D721Med (cell line): ENCODE data around the gene LPO.

ENCODE experiments used
- DNase-seq: peaks from one replicate; pipeline ENCODE4 v3.0.0; 2011; ENCODE audit warnings: low spot score; ENCODE audit not compliant: insufficient read length
- FAIRE-seq: peaks from 2 replicates; lab custom pipeline; 2011; peaks lifted over from hg19 to GRCh38; lab: Jason Lieb, UNC
- TF ChIP-seq, protein P1 (sequence below): IDR thresholded peaks from 2 replicates; pipeline ENCODE4 v1.5.1; 2012; ENCODE audit warnings: mild to moderate bottlenecking, control low read depth; ENCODE audit not compliant: insufficient read depth; ENCODE audit errors: missing control alignments

Gene LPO

DNA sequence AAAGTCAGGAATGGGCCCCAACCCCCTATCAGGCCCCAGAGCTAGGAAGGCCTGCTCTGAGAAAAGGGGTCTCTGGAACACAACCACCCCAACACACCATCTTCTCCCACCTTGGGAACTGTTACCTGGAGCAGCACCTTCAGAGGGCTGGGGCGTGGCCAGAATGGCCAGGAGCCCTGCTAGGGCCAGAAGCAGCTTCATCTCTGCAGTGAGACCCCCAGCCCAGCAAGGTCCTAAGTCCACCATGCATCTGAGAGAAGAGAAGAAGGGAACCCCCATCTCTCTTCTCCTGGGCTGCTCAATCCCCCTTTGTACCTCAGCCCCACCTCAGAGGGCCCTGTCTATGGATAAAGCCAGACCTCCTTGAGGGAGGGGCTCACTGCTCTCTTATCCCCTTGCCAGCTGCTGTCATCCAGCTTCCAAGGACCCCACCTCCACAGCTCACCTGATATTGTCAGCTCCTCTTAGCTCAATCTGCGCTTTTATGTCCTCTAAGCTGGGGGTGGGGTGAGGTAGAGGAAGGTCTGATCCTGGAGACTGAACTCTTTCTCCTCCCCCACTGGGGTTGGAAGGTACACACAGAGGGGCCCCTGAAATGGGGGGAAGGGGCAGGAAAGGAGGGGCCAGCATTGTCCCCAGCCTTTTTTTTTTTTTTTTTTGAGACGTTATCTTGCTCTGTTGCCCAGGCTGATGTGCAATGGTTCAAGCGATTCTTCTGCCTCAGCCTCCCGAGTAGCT lies 42.3 kb downstream of the LPO start, which contains the start of gene MPO:
TSS of gene MPO (minus strand) at position 456 of the 738 bp plus-strand sequence. CDS start at position 279, 177 bp downstream.
- TF ChIP-seq, protein P1, sequence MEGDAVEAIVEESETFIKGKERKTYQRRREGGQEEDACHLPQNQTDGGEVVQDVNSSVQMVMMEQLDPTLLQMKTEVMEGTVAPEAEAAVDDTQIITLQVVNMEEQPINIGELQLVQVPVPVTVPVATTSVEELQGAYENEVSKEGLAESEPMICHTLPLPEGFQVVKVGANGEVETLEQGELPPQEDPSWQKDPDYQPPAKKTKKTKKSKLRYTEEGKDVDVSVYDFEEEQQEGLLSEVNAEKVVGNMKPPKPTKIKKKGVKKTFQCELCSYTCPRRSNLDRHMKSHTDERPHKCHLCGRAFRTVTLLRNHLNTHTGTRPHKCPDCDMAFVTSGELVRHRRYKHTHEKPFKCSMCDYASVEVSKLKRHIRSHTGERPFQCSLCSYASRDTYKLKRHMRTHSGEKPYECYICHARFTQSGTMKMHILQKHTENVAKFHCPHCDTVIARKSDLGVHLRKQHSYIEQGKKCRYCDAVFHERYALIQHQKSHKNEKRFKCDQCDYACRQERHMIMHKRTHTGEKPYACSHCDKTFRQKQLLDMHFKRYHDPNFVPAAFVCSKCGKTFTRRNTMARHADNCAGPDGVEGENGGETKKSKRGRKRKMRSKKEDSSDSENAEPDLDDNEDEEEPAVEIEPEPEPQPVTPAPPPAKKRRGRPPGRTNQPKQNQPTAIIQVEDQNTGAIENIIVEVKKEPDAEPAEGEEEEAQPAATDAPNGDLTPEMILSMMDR: no peak
- DNase-seq (no peak), FAIRE-seq (no peak)

DNA sequence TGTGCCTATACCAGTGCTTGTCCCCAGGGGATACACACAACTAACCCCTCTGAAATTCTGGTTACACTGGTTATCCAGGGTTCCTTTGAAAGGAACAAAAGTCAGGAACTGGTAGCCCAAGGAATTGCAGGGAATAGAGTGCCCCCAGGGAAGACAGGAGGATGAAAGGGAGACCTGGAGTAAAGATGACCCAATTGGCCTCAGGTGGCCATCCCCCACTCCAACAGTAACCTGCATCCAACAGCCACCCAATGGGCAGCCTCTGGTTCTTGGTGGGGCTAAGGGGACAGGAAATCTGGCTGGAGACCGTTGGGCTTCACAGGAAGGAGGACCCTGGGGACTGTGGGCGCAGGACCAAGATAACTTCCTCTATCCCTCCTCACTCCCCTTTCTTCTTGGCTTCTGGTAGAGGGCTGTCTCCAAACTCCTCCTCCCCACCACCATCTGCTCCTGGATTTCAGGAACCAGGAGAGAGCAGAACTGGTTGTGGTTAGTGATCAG lies 43.2 kb downstream of the LPO start:
- TF ChIP-seq, protein P1: no peak
- DNase-seq: no peak
- FAIRE-seq: no peak

DNA sequence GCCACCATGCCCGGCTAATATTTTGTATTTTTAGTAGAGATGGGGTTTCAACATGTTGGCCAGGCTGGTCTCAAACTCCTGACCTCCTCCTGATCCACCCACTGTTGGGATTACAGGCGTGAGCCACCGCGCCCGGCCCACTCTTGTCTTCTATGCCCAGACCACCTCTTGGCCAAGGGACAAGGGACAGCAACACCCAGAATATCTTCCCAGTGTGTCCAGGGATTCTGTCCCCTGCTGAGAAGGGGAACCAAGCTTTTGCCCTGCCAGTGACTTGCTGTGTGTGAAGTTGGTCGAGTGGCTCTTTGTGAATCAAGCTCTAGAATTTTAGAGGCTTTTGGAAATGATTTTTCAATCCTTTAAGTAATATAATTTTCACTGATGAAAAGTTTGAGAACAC lies 44.1 kb downstream of the LPO start:
- DNase-seq (no peak), FAIRE-seq (no peak)
- TF ChIP-seq, protein P1: no peak

DNA sequence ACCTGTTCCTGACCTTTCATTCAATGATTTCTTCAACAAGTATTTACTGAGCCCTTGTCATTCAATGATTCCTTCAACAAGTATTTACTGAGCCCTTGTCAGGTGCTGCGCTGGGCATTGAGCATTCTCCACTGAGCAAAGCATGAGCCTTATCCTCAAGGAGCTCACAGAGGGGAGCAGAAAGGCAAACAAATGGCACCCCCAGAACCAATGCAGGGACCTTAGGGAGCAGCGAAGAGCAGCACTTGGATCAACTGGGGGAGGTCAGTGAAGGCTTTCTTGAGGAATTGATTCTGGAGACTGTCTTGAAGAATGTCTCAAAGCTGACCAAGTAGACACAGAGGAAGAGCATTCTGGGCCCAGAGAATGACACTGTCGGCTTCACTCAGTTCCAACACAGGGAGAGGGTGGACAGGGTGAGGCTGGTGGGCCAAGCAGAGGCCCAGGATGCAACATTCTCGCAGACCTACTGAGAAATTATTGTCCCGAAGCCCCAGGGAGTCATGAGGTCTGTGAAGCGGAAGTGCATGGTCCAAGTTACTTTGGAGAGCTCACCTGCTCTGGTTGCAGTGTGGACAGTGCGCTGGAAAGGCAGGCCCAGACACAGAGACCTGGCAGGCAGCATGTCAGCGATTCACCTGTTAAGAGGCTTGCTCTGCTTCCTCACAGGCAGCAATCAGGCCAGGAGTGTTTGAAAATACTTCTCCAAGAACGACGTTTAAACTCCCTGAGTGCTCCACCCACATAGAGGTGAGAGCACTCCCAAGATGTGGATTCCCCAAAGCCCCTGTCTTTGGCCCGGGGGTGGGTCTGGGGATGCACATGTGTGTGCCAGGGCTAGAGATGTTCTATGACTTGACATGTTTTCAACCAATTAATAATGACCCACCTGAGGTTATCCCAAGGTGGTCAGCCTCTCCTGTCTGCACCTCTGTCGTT lies 45.6 kb downstream of the LPO start:
- DNase-seq: no peak
- FAIRE-seq: no peak
- TF ChIP-seq, protein P1: no peak

DNA sequence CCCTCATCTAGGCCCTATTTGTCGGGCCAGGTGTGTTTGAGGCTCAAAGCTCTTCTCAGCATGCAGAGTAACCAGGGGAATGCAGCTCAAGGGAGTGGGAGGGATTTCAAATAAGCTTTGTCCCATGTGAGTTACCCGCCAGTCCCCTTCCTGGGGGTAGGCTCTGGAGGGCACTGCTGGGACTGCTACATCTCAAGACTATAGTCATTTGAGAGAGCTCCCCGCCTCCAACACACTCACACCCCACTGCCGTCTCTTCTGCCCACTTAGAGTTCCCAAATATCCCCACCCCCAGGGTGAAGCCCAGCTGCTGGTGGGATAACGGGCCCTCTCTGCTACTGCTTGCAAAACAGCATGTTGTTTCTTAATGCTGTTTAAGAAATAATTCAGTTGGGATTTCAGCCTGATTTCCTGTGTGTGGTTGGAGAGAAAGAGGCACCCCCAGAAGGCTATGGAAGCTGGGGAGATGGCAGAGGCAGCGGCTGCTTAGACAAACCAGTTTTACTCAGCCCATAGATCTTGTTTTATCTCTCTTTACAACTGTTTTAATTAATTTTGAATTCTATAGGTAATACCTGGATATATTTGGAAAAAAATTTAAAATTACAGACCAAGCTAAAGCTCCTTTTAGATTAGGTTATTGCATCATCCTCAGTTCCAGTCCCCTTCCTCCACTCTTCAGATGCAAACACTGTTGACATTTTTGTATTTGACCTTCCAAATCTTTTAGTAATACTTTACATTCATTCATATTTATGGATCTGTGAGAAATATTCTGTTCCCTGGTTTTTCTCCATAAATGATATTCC lies 46.4 kb downstream of the LPO start:
- FAIRE-seq (no peak), DNase-seq (no peak)
- TF ChIP-seq, protein P1: no peak

DNA sequence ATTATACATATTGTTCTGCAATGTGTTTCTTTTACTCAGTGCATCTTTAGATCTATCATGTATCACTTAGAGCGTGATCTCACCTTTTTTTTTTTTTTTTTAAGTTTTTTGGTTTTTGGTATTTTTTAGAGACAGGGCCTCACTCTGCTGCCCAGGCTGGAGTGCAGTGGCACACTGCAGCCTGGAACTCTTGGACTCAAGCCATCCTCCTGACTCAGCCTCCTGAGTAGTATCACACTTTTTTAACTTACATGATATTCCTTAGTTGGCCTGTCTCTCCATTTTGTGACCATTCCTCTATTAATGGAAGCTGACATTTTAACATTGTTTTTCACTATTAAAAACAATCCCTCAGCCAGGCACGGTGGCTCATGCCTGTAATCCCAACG lies 47.0 kb downstream of the LPO start:
- TF ChIP-seq, protein P1: no peak
- DNase-seq: no peak
- no peak for FAIRE-seq
